CD14-positive monocyte (primary cell): ENCODE measurements around the gene KAT6B. TPM values are rescaled to one million over a fixed set of nuclear protein-coding genes. Genes with fewer than 3 reads are reported as not detected.
"Not testable (repeated sequence)": the region's sequence is repeated elsewhere in the genome, so short reads cannot be mapped to it uniquely, and the experiment has no call there.

ENCODE experiments used
- DNase-seq, 3 donors: peaks; one replicate each; pipeline ENCODE4 v3.0.0-alpha.2; 2011 to 2022
- H2AFZ ChIP-seq: 2 replicates; pipeline ENCODE4 v1.6.0; 2012; ENCODE audit warnings: mild to moderate bottlenecking, low read depth, low read length, inconsistent platforms; ENCODE audit not compliant: insufficient read depth, poor library complexity, severe bottlenecking
- H3K27ac ChIP-seq, 2 donors: 1 replicate in 1 of 2; 2 replicates in 1 of 2; pipeline ENCODE4 v1.5.1; 2012 to 2013; ENCODE audit warnings: low read length in 2 of 2, control low read depth in 1 of 2, inconsistent platforms in 1 of 2, low read depth in 1 of 2, mild to moderate bottlenecking in 1 of 2
- H3K27me3 ChIP-seq, 2 donors: one replicate each; pipeline versions ENCODE4 v1.6.0 to v1.6.1; 2011 to 2013; ENCODE audit warnings: low read length in 2 of 2; ENCODE audit not compliant: control insufficient read depth in 2 of 2, insufficient read depth in 2 of 2
- H3K36me3 ChIP-seq, 2 donors: replicated peaks in 1 of 2; 1 replicate in 1 of 2; 2 replicates in 1 of 2; pipeline versions ENCODE4 v1.5.1 to v1.6.1; 2012 to 2013; ENCODE audit warnings: low read length in 2 of 2, control low read depth in 1 of 2, inconsistent platforms in 1 of 2, mild to moderate bottlenecking in 1 of 2; ENCODE audit not compliant: insufficient read depth in 2 of 2, control insufficient read depth in 1 of 2
- H3K4me1 ChIP-seq, 2 donors: 1 replicate in 1 of 2; 2 replicates in 1 of 2; pipeline versions ENCODE4 v1.5.1 to v1.6.1; 2012 to 2013; ENCODE audit warnings: low read length in 2 of 2, control low read depth in 1 of 2, inconsistent platforms in 1 of 2, mild to moderate bottlenecking in 1 of 2, moderate library complexity in 1 of 2; ENCODE audit not compliant: insufficient read depth in 2 of 2, control insufficient read depth in 1 of 2
- H3K4me2 ChIP-seq: replicated peaks from 2 replicates; pipeline ENCODE3; 2012; ENCODE audit warnings: low read length, moderate library complexity, mild to moderate bottlenecking; ENCODE audit not compliant: poor library complexity, severe bottlenecking; ENCODE audit errors: extremely low read depth
- H3K4me3 ChIP-seq, 3 experiments: fragments of 200-600 bp in 1 of 3; sonication (generic) in 1 of 3; replicated peaks in 1 of 3; 1 replicate in 2 of 3; 2 replicates in 1 of 3; pipeline ENCODE4 v1.5.1; 2011 to 2013; ENCODE audit warnings: low read length in 3 of 3, mild to moderate bottlenecking in 3 of 3, control low read depth in 2 of 3, low read depth in 2 of 3, inconsistent platforms in 1 of 3, moderate library complexity in 1 of 3
- H3K79me2 ChIP-seq: 2 replicates; pipeline ENCODE4 v1.6.0; 2012; ENCODE audit warnings: mild to moderate bottlenecking, control low read depth, inconsistent platforms, low read length, moderate library complexity; ENCODE audit not compliant: insufficient read depth
- H3K9ac ChIP-seq: 2 replicates; pipeline ENCODE4 v1.6.0; 2017; ENCODE audit warnings: low read length, mild to moderate bottlenecking; ENCODE audit not compliant: insufficient read depth, poor library complexity, severe bottlenecking
- H3K9me3 ChIP-seq, 2 donors: replicated peaks in 1 of 2; 1 replicate in 1 of 2; 2 replicates in 1 of 2; pipeline versions ENCODE4 v1.5.1 to v1.6.1; 2012 to 2013; ENCODE audit warnings: low read length in 2 of 2, control low read depth in 1 of 2; ENCODE audit not compliant: control insufficient read depth in 1 of 2, insufficient read depth in 1 of 2
- H4K20me1 ChIP-seq: 2 replicates; pipeline ENCODE4 v1.6.0; 2012; ENCODE audit warnings: mild to moderate bottlenecking, low read length, control low read depth, moderate library complexity; ENCODE audit not compliant: insufficient read depth
- H3K27ac Mint-ChIP-seq, 7 donors: one replicate each; pipeline ENCODE4 v1.8.0; 2020; ENCODE audit warnings: mild to moderate bottlenecking in 7 of 7, mixed read lengths in 7 of 7, moderate library complexity in 6 of 7, inconsistent platforms in 2 of 7
- H3K27me3 Mint-ChIP-seq, 3 donors: one replicate each; pipeline ENCODE4 v1.8.0; 2021 to 2022; ENCODE audit warnings: low read depth in 3 of 3, mild to moderate bottlenecking in 3 of 3, mixed read lengths in 3 of 3, moderate library complexity in 3 of 3, inconsistent platforms in 1 of 3
- H3K36me3 Mint-ChIP-seq, 2 donors: one replicate each; pipeline ENCODE4 v1.8.0; 2020; ENCODE audit warnings: mixed read lengths in 2 of 2, inconsistent platforms in 1 of 2, mild to moderate bottlenecking in 1 of 2
- H3K4me1 Mint-ChIP-seq: one replicate; pipeline ENCODE4 v1.8.0; 2020; ENCODE audit warnings: mild to moderate bottlenecking, mixed read lengths
- H3K4me3 Mint-ChIP-seq, 2 donors: one replicate each; pipeline ENCODE4 v1.8.0; 2020; ENCODE audit warnings: mild to moderate bottlenecking in 2 of 2, mixed read lengths in 2 of 2, moderate library complexity in 1 of 2
- H3K9me3 Mint-ChIP-seq, 7 donors: one replicate each; pipeline ENCODE4 v1.8.0; 2020 to 2022; ENCODE audit warnings: mixed read lengths in 7 of 7, mild to moderate bottlenecking in 6 of 7, moderate library complexity in 6 of 7, inconsistent platforms in 2 of 7
- WGBS: methylation state at CpG from one replicate; pipeline ENCODE4 v1.1.5; 2013; ENCODE audit warnings: missing lambda C conversion rate; ENCODE audit not compliant: insufficient coverage; 5-methylcytosine and 5-hydroxymethylcytosine counted together
- intact Hi-C, 2 donors: fragments of 100-400 bp; cut with micrococcal nuclease; formaldehyde crosslinking; loops; one replicate each; pipeline versions ENCODE4 v1.15.0 to v1.15.1; 2023
- polyA plus RNA-seq, 3 donors: library from polyadenylated mRNA; depleted of rRNA in 1 of 3; unstranded in 2 of 3; stranded (reverse) in 1 of 3; fragments of 300-500 nt in 2 of 3; fragments of >200 nt in 1 of 3; fragmentation: Illumina TruSeq in 2 of 3; gene quantifications; 1 replicate in 2 of 3; 2 replicates in 1 of 3; pipeline ENCODE4 v1.2.3, GENCODE V29; 2012 to 2021
- TF ChIP-seq, protein P1 (sequence below): fragments of 200-600 bp; IDR thresholded peaks from one replicate; pipeline ENCODE4 v1.8.0; 2022; ENCODE audit warnings: antibody characterized with exemption, mild to moderate bottlenecking

The KAT6B gene
- polyA plus RNA-seq, 3 donors = 3.3 to 6.4 (median 6.2) TPM

DNA sequence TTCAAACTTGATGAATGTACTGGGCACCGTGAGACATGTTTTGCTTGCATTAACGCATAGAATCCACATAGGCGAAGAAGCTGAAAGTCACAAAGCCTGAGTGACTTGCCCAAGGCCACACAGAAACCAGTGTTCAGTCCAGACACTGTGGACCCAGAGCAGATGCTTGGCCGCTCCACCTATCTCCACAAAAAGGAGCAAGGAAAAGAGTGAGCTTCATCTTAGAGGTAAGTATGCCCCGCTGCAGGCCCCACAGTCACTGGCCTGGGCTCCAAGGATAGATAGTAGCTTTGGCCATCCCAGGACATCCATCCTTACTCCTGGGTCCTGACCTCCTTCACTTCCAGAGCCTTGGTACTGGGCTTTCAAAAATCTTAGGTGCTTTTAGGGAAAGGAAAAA, 224.9 kb downstream of the KAT6B start:
- Histone ChIP-seq H3K9me3 (no peaks in the 10 kb centered on the region), H3K27me3 (no peaks in the 10 kb centered on the region), H3K36me3 (no peaks in the 10 kb centered on the region), H3K27ac (no peak overlapping the region), H4K20me1 (no peaks in the 10 kb centered on the region), H2AFZ (no peak overlapping the region), H3K4me3 (no peak overlapping the region), H3K4me2 (no peak overlapping the region), H3K9ac (no peak overlapping the region), H3K79me2 (no peaks in the 10 kb centered on the region), H3K4me1 (no peaks in the 10 kb centered on the region)
- TF ChIP-seq, protein P1, sequence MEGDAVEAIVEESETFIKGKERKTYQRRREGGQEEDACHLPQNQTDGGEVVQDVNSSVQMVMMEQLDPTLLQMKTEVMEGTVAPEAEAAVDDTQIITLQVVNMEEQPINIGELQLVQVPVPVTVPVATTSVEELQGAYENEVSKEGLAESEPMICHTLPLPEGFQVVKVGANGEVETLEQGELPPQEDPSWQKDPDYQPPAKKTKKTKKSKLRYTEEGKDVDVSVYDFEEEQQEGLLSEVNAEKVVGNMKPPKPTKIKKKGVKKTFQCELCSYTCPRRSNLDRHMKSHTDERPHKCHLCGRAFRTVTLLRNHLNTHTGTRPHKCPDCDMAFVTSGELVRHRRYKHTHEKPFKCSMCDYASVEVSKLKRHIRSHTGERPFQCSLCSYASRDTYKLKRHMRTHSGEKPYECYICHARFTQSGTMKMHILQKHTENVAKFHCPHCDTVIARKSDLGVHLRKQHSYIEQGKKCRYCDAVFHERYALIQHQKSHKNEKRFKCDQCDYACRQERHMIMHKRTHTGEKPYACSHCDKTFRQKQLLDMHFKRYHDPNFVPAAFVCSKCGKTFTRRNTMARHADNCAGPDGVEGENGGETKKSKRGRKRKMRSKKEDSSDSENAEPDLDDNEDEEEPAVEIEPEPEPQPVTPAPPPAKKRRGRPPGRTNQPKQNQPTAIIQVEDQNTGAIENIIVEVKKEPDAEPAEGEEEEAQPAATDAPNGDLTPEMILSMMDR = no peak
- Mint-ChIP-seq H3K4me3 (no peak overlapping the region), H3K27me3 (peaks cover 0 to 3% (median 3%) of the 10 kb centered on the region in 3 donors), H3K27ac (no peak overlapping the region), H3K9me3 (peaks cover 0 to 1% (median 0%) of the 10 kb centered on the region in 7 donors), H3K4me1 (peaks cover 2% of the 10 kb centered on the region), H3K36me3 (no peaks in the 10 kb centered on the region)
- DNase-seq = no peak
- intact Hi-C loops = no loop called here
- 94% methylated on average over 3 of the region's 5 CpGs for WGBS

DNA sequence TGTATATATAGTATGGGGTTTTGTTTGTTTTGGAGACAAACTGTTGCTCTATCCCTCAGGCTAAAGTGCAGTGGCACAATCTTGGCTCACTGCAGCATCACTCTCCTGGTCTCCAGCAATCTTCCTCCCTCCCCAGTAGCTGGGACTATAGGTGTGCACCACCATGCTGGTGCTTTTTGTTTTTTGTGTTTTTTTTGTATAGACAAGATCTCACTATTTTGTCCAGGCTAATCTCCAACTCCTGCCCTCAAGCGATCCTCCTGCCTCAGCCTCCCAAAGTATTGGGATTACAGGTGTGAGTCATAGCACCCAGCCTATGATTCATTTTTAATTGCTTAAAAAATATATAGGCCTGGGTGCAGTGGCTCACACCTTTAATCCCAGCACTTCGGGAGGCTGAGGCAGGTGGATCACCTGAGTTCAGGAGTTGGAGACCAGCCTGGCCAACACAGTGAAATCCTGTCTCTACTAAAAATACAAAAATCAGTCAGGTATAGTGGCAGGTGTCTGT, 229.6 kb downstream of the KAT6B start:
- no CpG with 5 or more reads among the region's 2 CpGs for WGBS
- H3K36me3 ChIP-seq, H3K79me2 ChIP-seq, H3K4me1 Mint-ChIP-seq, H3K4me1 ChIP-seq, H3K4me2 ChIP-seq, H3K4me3 Mint-ChIP-seq, H3K4me3 ChIP-seq, H3K27ac Mint-ChIP-seq, H3K27me3 Mint-ChIP-seq, H3K27ac ChIP-seq, H3K9me3 Mint-ChIP-seq, H2AFZ ChIP-seq, H3K9ac ChIP-seq, H3K9me3 ChIP-seq, DNase-seq, H4K20me1 ChIP-seq, intact Hi-C loops, H3K36me3 Mint-ChIP-seq, H3K27me3 ChIP-seq: not testable (repeated sequence)
